GM12891 (cell line): ENCODE measurements around the gene ADH4.

Source experiments
- PAX5 ChIP-seq: IDR thresholded peaks from 2 replicates; pipeline ENCODE4 v1.6.1; 2011; ENCODE audit warnings: low read length, moderate library complexity, mild to moderate bottlenecking; ENCODE audit not compliant: insufficient read depth, severe bottlenecking
- POLR2A ChIP-seq: IDR thresholded peaks from 2 replicates; pipeline ENCODE4 v1.6.1; 2011; ENCODE audit warnings: low read depth, low read length, control low read depth
- POLR2AphosphoS5 ChIP-seq: IDR thresholded peaks from 2 replicates; pipeline ENCODE4 v1.6.1; 2011; ENCODE audit warnings: low read depth, low read length, control low read depth
- POU2F2 ChIP-seq: IDR thresholded peaks from 2 replicates; pipeline ENCODE4 v1.6.1; 2011; ENCODE audit warnings: low read depth, mild to moderate bottlenecking, control low read depth, low read length, moderate library complexity
- SPI1 ChIP-seq: IDR thresholded peaks from 2 replicates; pipeline ENCODE4 v1.6.1; 2011; ENCODE audit warnings: low read depth, low read length, control low read depth
- TAF1 ChIP-seq: IDR thresholded peaks from 2 replicates; pipeline ENCODE4 v1.6.1; 2011; ENCODE audit warnings: low read depth, low read length, control low read depth

DNA sequence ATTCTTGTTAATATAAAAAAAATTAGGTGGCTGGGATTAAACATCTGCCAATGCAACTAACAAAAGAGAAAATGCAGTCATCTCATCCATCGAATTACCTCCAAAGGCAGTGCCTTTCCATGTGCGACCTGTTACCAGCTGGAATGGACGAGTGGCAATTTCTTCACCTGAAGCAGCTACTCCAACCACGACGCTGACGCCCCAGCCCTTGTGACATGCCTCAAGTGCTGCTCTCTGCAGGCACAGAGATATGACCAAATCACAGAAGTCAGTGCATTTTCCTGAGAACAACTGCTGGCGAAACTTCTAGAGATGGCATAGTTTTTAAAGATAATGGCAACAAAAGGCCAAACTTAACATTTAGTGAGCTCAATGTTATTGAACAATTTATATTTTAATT, 69.3 kb downstream of the ADH4 start:
- no peak for TF ChIP-seq POLR2AphosphoS5
- TF ChIP-seq POLR2A: no peak
- TF ChIP-seq TAF1: no peak
- TF ChIP-seq POU2F2: no peak
- no peak for TF ChIP-seq SPI1
- no peak for TF ChIP-seq PAX5
